Measurements from ENCODE around the gene TNKS2. TPM values are rescaled to one million over a fixed set of nuclear protein-coding genes. Genes with fewer than 3 reads are reported as not detected.
"Not testable (repeated sequence)": the region's sequence is repeated elsewhere in the genome, so short reads cannot be mapped to it uniquely, and the experiment has no call there.

The TNKS2 gene
- total RNA-seq, 1 donor from 2014 or later, result 53.4 TPM

DNA sequence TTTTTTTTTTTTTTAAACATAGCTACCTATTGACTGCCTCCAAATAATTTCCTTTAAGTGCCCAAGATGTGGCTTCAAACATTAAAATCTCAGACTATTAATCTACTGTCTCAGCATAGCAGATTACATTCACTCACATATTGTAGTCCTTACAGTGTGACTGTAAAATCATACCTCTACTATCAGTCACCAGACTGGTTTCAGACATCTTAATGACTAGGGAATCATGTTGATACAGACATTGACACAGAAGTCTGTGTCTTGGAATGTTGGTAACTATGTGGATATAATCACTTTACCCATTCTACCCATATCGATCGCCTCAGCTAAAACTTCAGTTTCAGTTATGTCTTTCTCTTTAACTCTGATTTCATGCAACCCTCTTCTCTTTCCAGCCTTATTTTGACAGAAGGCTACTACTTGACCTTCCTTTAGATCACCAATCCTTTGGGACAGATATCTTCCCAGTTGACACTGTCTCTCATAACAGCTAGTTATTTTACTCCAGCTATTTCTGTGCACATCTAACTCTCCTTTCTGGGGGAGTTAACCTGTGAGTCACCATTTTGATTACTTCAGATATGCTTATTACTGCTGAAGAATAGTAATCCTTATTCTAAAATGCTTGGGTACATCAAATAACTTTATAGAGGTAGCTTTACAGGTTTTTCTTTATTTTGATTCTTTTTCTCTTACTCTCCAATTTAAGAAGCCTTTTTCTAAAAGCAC lies 7.0 kb downstream of the TNKS2 start:
- no peaks in the 10 kb centered on the region for H3K27me3 ChIP-seq
- TF ChIP-seq EZH2phosphoT487 (IDR thresholded peaks at IDR 0.05) (no peak), EZH2 (IDR thresholded peaks at IDR 0.05) (no peak)
- TF ChIP-seq, protein P1, sequence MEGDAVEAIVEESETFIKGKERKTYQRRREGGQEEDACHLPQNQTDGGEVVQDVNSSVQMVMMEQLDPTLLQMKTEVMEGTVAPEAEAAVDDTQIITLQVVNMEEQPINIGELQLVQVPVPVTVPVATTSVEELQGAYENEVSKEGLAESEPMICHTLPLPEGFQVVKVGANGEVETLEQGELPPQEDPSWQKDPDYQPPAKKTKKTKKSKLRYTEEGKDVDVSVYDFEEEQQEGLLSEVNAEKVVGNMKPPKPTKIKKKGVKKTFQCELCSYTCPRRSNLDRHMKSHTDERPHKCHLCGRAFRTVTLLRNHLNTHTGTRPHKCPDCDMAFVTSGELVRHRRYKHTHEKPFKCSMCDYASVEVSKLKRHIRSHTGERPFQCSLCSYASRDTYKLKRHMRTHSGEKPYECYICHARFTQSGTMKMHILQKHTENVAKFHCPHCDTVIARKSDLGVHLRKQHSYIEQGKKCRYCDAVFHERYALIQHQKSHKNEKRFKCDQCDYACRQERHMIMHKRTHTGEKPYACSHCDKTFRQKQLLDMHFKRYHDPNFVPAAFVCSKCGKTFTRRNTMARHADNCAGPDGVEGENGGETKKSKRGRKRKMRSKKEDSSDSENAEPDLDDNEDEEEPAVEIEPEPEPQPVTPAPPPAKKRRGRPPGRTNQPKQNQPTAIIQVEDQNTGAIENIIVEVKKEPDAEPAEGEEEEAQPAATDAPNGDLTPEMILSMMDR (IDR thresholded peaks at IDR 0.05), result no peak
- H3K36me3 ChIP-seq, result peaks cover 14% of the 10 kb centered on the region
- Mint-ChIP-seq H3K27me3 (ENCODE audit: insufficient read depth, low read depth) (peaks cover 3% of the 10 kb centered on the region), H3K36me3 (peaks cover 56% of the 10 kb centered on the region), H3K27ac (no peak overlapping the region), H3K4me3 (no peak overlapping the region), H3K4me1 (peaks cover 13% of the 10 kb centered on the region), H3K9me3 (peaks cover 6% of the 10 kb centered on the region)
- no peak overlapping the region for H3K9ac ChIP-seq
- peaks cover 98% of the 10 kb centered on the region for H3K79me2 ChIP-seq (ENCODE audit: low read depth)
- H3K27ac ChIP-seq, result no peak overlapping the region
- peaks cover 5% of the 10 kb centered on the region for H3K9me3 ChIP-seq (ENCODE audit: low read depth)
- no peak for DNase-seq (ENCODE audit: low spot score)
- peaks cover 55% of the 10 kb centered on the region for H4K20me1 ChIP-seq (ENCODE audit: low read depth)
- H3K4me1 ChIP-seq, result peaks cover 4% of the 10 kb centered on the region
- H3K4me3 ChIP-seq, result no peak overlapping the region
- no peaks in the 10 kb centered on the region for H3F3A ChIP-seq (ENCODE audit: low read depth)
- H3K4me2 ChIP-seq, result no peak overlapping the region
- H2AFZ ChIP-seq (replicated peaks), result no peak overlapping the region

- not testable (repeated sequence) for H3K4me3 Mint-ChIP-seq; H3F3A ChIP-seq (ENCODE audit: low read depth); H3K4me1 ChIP-seq; DNase-seq (ENCODE audit: low spot score); H3K27ac ChIP-seq; H3K27ac Mint-ChIP-seq; H2AFZ ChIP-seq (replicated peaks); H3K4me3 ChIP-seq; H3K9me3 ChIP-seq (ENCODE audit: low read depth); H3K27me3 ChIP-seq; H3K27me3 Mint-ChIP-seq (ENCODE audit: insufficient read depth, low read depth); H3K9ac ChIP-seq; H3K4me2 ChIP-seq; H3K9me3 Mint-ChIP-seq; H3K4me1 Mint-ChIP-seq
- Histone ChIP-seq H3K79me2 (ENCODE audit: low read depth) (peaks cover 97% of the 10 kb centered on the region), H4K20me1 (ENCODE audit: low read depth) (peaks cover 38% of the 10 kb centered on the region), H3K36me3 (peaks cover 14% of the 10 kb centered on the region)
- H3K36me3 Mint-ChIP-seq, result peaks cover 52% of the 10 kb centered on the region
These were observed 9.0 kb downstream of the TNKS2 start for GRCh38 chr10:91807264-91807663.

GRCh38 chr10:91813251-91813650 lies 15.0 kb downstream of the TNKS2 start:
- Histone ChIP-seq H3K27ac (no peak overlapping the region), H3K4me2 (no peak overlapping the region), H3K27me3 (no peaks in the 10 kb centered on the region), H3F3A (ENCODE audit: low read depth) (peaks cover 13% of the 10 kb centered on the region), H3K79me2 (ENCODE audit: low read depth) (peaks cover 79% of the 10 kb centered on the region), H3K4me1 (no peaks in the 10 kb centered on the region), H3K4me3 (no peak overlapping the region), H3K36me3 (peaks cover 20% of the 10 kb centered on the region), H2AFZ (replicated peaks) (no peak overlapping the region), H3K9ac (no peak overlapping the region), H4K20me1 (ENCODE audit: low read depth) (peaks cover 18% of the 10 kb centered on the region), H3K9me3 (ENCODE audit: low read depth) (peaks cover 5% of the 10 kb centered on the region)
- Mint-ChIP-seq H3K27ac (no peak overlapping the region), H3K4me3 (no peak overlapping the region), H3K36me3 (peaks cover 46% of the 10 kb centered on the region), H3K4me1 (peaks cover 2% of the 10 kb centered on the region), H3K9me3 (peaks cover 6% of the 10 kb centered on the region), H3K27me3 (ENCODE audit: insufficient read depth, low read depth) (peaks cover 4% of the 10 kb centered on the region)
- DNase-seq (ENCODE audit: low spot score), result no peak
- TF ChIP-seq EZH2 (IDR thresholded peaks at IDR 0.05) (no peak), EZH2phosphoT487 (IDR thresholded peaks at IDR 0.05) (no peak)
- TF ChIP-seq, protein P1 (IDR thresholded peaks at IDR 0.05), result no peak

GRCh38 chr10:91816981-91817380 lies 18.8 kb downstream of the TNKS2 start:
- TF ChIP-seq, protein P1 (IDR thresholded peaks at IDR 0.05), result no peak
- TF ChIP-seq EZH2phosphoT487 (IDR thresholded peaks at IDR 0.05) (no peak), EZH2 (IDR thresholded peaks at IDR 0.05) (no peak)
- Histone ChIP-seq H3K4me1 (no peaks in the 10 kb centered on the region), H3K27ac (no peak overlapping the region), H2AFZ (replicated peaks) (no peak overlapping the region), H3K36me3 (peaks cover 35% of the 10 kb centered on the region), H3K4me3 (no peak overlapping the region), H3F3A (ENCODE audit: low read depth) (peaks cover 43% of the 10 kb centered on the region), H3K9ac (no peak overlapping the region), H3K9me3 (ENCODE audit: low read depth) (no peaks in the 10 kb centered on the region), H3K4me2 (no peak overlapping the region), H3K27me3 (no peaks in the 10 kb centered on the region), H4K20me1 (ENCODE audit: low read depth) (peaks cover 24% of the 10 kb centered on the region), H3K79me2 (ENCODE audit: low read depth) (peaks cover 44% of the 10 kb centered on the region)
- Mint-ChIP-seq H3K27ac (no peak overlapping the region), H3K36me3 (peaks cover 48% of the 10 kb centered on the region), H3K27me3 (ENCODE audit: insufficient read depth, low read depth) (no peaks in the 10 kb centered on the region), H3K4me1 (peaks cover 2% of the 10 kb centered on the region), H3K4me3 (no peak overlapping the region), H3K9me3 (no peaks in the 10 kb centered on the region)
- DNase-seq (ENCODE audit: low spot score), result no peak

Data from neural progenitor cell (in vitro differentiated cells).